IgD-negative memory B cell (primary cell): ENCODE data around the gene RIOX2. TPM values are rescaled to one million over a fixed set of nuclear protein-coding genes. Genes with fewer than 3 reads are reported as not detected.

Experiments
- H3K27ac Mint-ChIP-seq, 3 donors: one replicate each; pipeline ENCODE4 v1.8.0; 2020 to 2022; ENCODE audit warnings: mild to moderate bottlenecking in 3 of 3, mixed read lengths in 3 of 3, moderate library complexity in 1 of 3
- H3K27me3 Mint-ChIP-seq: one replicate; pipeline ENCODE4 v1.8.0; 2021; ENCODE audit warnings: mixed read lengths
- H3K36me3 Mint-ChIP-seq: one replicate; pipeline ENCODE4 v1.8.0; 2020; ENCODE audit warnings: mild to moderate bottlenecking, mixed read lengths
- H3K4me1 Mint-ChIP-seq, 3 donors: one replicate each; pipeline ENCODE4 v1.8.0; 2020 to 2022; ENCODE audit warnings: mixed read lengths in 3 of 3, mild to moderate bottlenecking in 1 of 3
- H3K4me3 Mint-ChIP-seq, 4 donors: one replicate each; pipeline ENCODE4 v1.8.0; 2020 to 2022; ENCODE audit warnings: mild to moderate bottlenecking in 4 of 4, mixed read lengths in 4 of 4, moderate library complexity in 3 of 4
- H3K9me3 Mint-ChIP-seq, 3 donors: one replicate each; pipeline ENCODE4 v1.8.0; 2020 to 2021; ENCODE audit warnings: mixed read lengths in 3 of 3, mild to moderate bottlenecking in 1 of 3
- polyA plus RNA-seq: library from polyadenylated mRNA; unstranded; fragments of 300-500 nt; fragmentation: Illumina TruSeq; gene quantifications from one replicate; pipeline ENCODE4 v1.2.3, GENCODE V29; 2021

The RIOX2 gene
- polyA plus RNA-seq, 1 donor from 2014 or later: 28.8 TPM

DNA sequence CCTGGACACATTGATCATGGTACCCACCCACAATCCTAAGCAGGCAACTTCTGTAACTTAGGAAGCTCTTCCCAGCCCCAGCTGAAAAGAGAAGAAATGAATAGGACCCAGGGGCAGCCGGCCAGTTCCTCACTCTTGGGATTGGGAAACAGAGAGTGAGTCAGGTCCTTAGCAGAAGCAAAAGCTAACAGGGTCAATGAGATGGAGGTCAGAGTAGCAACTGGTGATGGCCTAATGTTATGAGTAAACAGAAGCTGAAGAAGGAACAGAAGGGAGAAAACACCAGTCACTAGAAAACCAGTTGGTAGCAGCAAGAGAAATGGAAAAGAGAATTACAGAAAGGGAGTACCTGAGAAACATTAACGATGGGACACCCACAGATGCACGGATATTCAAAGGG lies 20.0 kb downstream of the RIOX2 start:
- peaks cover 22% of the 10 kb centered on the region for H3K36me3 Mint-ChIP-seq
- H3K27ac Mint-ChIP-seq: no peak overlapping the region
- no peaks in the 10 kb centered on the region for H3K9me3 Mint-ChIP-seq
- no peak overlapping the region for H3K4me3 Mint-ChIP-seq
- peaks cover 2 to 10% (median 6%) of the 10 kb centered on the region in 3 donors for H3K4me1 Mint-ChIP-seq
- no peaks in the 10 kb centered on the region for H3K27me3 Mint-ChIP-seq

DNA sequence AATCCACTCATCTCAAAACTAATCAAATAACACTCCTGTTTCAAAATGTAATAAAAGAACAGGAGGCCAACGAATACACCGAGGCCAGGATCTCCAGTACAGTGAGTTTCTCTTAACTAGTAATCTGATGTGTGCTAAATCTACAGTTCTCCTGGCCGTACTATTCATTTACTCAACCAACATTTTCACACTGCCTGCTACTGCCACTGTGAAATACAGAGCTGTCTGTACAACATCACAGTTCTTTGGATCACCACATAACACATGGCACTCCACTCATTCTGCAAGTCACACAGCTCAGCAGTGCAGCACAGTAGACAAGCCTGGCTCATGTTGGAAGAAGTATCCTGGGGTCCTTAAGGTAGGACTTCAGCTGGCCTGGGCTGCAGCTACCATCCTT lies 21.9 kb downstream of the RIOX2 start:
- peaks cover 2 to 7% (median 4%) of the 10 kb centered on the region in 3 donors for H3K4me1 Mint-ChIP-seq
- no peaks in the 10 kb centered on the region for H3K27me3 Mint-ChIP-seq
- no peak overlapping the region for H3K4me3 Mint-ChIP-seq
- H3K9me3 Mint-ChIP-seq: no peaks in the 10 kb centered on the region
- no peak overlapping the region for H3K27ac Mint-ChIP-seq
- peaks cover 31% of the 10 kb centered on the region for H3K36me3 Mint-ChIP-seq

DNA sequence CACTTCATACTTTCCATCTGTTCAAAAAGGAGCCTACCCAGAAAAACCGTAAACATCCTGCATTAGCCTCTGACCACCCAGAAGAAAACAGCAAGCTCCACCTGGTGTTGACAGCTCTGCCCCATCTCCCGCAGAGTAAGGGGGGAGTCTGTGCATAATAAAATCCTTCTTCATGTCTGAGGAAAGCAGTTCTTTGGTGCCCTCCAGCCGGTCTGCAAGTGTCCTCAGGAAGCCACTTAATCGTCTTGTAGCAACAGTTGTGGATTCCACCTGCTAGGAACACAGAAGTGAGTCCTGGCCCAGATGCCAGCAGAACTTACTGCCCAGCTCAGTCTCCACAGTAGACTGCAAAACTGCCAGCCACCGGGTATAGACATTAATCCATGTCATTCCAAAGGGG lies 22.5 kb downstream of the RIOX2 start:
- Mint-ChIP-seq H3K4me1 (peaks cover 0 to 5% (median 0%) of the 10 kb centered on the region in 3 donors), H3K9me3 (no peaks in the 10 kb centered on the region), H3K36me3 (peaks cover 29% of the 10 kb centered on the region), H3K27ac (no peak overlapping the region), H3K4me3 (no peak overlapping the region), H3K27me3 (no peaks in the 10 kb centered on the region)

DNA sequence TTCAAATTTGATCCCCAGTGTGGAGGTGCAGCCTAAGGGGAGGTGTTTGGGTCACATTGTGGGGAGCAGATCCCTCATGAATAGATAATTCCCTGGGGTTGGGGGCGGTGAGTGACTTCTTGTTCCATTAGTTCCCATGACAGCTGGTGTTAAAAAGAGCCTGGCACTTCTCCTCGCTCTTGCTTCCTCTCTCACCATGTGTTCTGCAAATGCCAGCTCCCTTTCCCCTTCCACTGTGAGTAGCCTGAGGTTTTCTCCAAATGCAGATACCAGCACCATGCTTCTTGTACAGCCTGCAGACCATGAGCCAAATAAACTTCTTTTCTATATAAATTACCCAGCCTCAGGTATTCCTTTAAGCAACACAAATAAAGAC lies 23.1 kb downstream of the RIOX2 start:
- Mint-ChIP-seq H3K36me3 (peaks cover 29% of the 10 kb centered on the region), H3K4me3 (no peak overlapping the region), H3K9me3 (no peaks in the 10 kb centered on the region), H3K27ac (peak overlapping the region in 1 of 3 donors; percentile 34), H3K27me3 (no peaks in the 10 kb centered on the region), H3K4me1 (no peaks in the 10 kb centered on the region)

DNA sequence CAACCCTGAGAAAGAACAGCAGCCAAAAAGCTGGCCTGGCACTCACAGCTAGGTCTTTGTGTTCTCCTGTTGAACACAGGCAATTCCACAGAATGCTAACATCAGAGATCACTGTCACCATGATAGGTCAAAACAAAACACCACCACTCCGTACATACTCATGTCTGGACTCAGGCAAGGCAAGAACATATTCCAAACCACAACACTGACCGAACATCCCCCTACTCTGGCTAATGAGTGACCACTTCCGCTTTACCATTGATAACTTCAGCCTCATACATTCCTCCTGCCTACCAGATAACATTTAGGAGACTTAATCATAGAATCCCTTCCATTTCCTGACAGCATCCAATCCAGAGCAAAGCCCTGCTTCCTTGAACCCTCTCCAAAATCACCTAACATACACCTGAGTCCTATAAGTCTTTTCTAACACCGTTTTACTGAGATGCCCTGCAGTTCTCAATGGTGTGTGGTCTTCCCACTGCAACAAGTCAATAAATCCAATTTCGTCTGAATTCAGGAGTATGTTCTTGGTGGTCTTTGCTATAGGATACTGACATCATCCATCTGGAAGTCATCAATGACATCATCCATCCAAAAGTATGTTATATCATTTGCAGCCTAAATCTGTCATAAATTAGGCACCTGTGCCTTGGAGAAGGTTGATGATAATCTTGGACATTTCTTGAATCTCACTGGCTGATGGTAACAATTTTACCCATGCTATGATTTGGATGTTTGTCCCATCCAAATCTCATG lies 23.7 kb downstream of the RIOX2 start:
- Mint-ChIP-seq H3K4me1 (no peaks in the 10 kb centered on the region), H3K36me3 (peaks cover 29% of the 10 kb centered on the region), H3K4me3 (no peak overlapping the region), H3K27ac (no peak overlapping the region), H3K9me3 (no peaks in the 10 kb centered on the region), H3K27me3 (no peaks in the 10 kb centered on the region)

DNA sequence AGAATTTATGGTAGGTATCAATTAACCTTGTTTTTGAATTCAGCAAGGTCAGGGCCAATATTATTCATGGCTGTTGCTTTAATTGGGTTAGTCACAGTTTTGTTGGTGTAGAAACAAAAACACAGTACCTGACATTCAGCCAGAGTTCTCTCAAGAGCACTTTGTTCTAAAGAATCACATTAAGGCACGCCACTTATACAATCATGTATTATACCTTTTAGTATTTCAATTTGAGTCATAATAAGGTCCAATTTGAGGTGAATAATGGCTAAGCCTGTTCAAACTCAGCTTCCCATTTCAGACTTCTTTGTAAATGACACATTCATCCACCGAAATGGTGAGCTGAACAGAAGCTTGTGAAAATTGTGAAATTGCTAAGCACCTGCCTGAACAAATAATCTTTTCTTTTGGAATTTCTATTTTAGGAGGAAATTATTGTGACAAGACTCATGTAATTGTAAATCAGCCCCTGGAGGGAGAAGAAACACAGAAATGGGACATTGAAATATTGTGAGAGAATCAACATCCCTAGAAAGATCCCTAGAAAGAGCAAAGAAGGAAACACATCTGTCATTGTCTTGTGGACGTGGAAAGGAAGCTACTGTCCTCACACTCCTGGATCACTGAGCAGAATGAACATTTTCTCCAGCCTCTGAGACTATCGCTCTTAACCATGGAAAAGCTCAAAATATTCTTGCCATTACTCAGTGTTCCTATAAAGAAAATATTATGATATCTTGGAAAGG lies 29.3 kb downstream of the RIOX2 start:
- Mint-ChIP-seq H3K27ac (peak overlapping the region in 1 of 3 donors; percentile 42), H3K27me3 (no peaks in the 10 kb centered on the region), H3K4me3 (no peak overlapping the region), H3K36me3 (peaks cover 11% of the 10 kb centered on the region), H3K4me1 (no peaks in the 10 kb centered on the region), H3K9me3 (no peaks in the 10 kb centered on the region)

DNA sequence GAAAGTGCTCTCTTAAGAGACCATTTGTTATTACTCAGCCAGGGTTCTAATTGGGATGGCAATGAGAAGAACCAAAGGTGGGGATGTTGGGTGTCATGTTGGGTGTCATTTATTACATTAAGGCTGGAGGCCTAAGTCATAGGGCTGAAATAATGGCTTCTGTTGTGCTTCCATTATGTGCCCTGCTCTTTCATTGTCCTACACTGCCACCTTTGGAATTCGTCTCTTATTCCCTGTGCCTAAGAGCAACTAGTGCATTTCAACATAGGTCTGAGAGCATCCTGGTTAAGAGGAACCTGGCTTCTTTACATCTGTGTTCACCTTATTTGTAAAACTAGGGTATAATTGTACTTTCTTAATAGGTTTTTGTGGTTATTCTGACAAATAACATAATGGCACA lies 32.2 kb downstream of the RIOX2 start:
- no peaks in the 10 kb centered on the region for H3K9me3 Mint-ChIP-seq
- peaks cover 5% of the 10 kb centered on the region for H3K36me3 Mint-ChIP-seq
- H3K4me1 Mint-ChIP-seq: no peaks in the 10 kb centered on the region
- H3K4me3 Mint-ChIP-seq: no peak overlapping the region
- no peaks in the 10 kb centered on the region for H3K27me3 Mint-ChIP-seq
- H3K27ac Mint-ChIP-seq: no peak overlapping the region

DNA sequence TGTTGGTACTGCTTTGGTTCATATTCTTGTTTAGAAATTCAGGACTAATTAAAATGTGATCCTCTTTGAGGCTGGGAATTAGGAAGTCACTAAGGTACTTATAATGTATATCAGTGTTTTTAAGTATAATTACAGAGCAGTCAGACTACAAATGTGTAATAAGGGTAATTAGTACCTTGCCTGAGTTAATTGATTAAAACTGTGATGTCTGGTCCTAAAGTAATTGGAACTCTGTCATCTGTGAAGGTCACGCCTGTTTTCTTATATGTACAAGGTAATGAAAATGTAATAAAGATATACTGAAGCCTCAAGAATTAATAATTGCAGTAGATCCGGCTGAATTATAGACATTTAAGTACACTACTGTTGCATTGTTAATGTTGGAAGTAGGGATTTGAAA lies 32.8 kb downstream of the RIOX2 start:
- Mint-ChIP-seq H3K9me3 (no peaks in the 10 kb centered on the region), H3K4me1 (no peaks in the 10 kb centered on the region), H3K27me3 (no peaks in the 10 kb centered on the region), H3K36me3 (peaks cover 5% of the 10 kb centered on the region), H3K27ac (no peak overlapping the region), H3K4me3 (no peak overlapping the region)

DNA sequence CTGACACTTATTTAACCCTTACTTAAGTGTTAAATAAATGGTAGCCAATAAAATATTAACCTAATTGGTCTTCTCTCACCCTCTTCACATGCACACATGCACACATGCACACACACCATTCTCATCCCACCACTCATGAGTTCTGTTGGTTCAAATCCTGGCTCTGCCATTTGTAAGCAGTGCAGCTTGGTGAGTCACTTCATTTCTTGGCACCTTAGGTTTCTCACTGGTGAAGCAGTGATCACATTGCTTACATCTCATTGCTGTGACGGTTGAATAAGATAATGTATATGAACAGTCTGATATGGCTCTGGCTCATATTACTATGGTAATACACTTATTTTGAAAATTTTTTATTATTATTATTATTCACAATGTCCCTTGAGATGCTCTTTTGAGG lies 33.8 kb downstream of the RIOX2 start:
- H3K27ac Mint-ChIP-seq: peak overlapping the region in 1 of 3 donors; percentile 44
- H3K9me3 Mint-ChIP-seq: no peaks in the 10 kb centered on the region
- H3K36me3 Mint-ChIP-seq: peaks cover 5% of the 10 kb centered on the region
- H3K4me1 Mint-ChIP-seq: no peaks in the 10 kb centered on the region
- no peak overlapping the region for H3K4me3 Mint-ChIP-seq
- no peaks in the 10 kb centered on the region for H3K27me3 Mint-ChIP-seq

DNA sequence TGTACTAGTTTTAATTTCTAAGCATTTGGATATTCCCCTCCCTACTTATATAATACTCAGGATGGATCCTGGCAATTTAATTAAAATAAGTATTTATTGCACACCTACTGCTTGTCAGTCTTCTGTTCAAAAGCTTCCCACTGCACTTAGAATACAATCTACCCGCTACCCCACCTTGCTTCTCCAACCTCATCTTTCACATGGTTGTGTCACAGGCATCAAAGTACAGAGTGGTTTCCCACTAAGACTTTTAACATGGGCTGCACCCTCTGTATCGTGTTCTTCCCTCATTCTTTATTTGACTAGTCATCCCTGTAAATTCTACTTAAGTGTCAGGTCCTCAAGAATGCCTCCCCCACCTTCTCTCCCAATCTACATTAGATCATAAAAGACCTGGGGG lies 35.0 kb downstream of the RIOX2 start:
- H3K4me3 Mint-ChIP-seq: no peak overlapping the region
- H3K9me3 Mint-ChIP-seq: no peaks in the 10 kb centered on the region
- peak overlapping the region in 2 of 3 donors; percentile 2 to 17 for H3K27ac Mint-ChIP-seq
- no peaks in the 10 kb centered on the region for H3K4me1 Mint-ChIP-seq
- H3K36me3 Mint-ChIP-seq: peaks cover 3% of the 10 kb centered on the region
- no peaks in the 10 kb centered on the region for H3K27me3 Mint-ChIP-seq

DNA sequence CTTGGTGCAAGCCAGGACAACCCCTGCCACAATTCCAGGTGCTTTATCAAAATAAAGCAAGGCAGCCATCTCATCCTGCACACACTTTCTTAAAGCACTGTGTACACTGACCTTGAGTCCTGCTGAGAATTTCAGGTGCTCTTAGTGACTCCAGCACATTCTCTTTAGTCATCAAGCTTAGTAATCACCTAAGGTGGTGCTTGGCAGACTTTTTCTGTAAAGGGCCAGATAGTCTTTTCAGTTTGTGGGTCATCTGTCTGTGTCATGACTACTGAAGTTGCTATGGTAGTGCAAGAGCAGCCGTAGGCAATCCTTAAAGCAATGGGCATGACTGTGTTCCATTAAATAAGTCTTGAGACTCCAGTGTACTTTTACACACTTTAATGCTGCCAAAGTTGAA lies 36.4 kb downstream of the RIOX2 start:
- Mint-ChIP-seq H3K27me3 (no peaks in the 10 kb centered on the region), H3K9me3 (no peaks in the 10 kb centered on the region), H3K4me3 (no peak overlapping the region), H3K36me3 (peaks cover 3% of the 10 kb centered on the region), H3K27ac (no peak overlapping the region), H3K4me1 (no peaks in the 10 kb centered on the region)

DNA sequence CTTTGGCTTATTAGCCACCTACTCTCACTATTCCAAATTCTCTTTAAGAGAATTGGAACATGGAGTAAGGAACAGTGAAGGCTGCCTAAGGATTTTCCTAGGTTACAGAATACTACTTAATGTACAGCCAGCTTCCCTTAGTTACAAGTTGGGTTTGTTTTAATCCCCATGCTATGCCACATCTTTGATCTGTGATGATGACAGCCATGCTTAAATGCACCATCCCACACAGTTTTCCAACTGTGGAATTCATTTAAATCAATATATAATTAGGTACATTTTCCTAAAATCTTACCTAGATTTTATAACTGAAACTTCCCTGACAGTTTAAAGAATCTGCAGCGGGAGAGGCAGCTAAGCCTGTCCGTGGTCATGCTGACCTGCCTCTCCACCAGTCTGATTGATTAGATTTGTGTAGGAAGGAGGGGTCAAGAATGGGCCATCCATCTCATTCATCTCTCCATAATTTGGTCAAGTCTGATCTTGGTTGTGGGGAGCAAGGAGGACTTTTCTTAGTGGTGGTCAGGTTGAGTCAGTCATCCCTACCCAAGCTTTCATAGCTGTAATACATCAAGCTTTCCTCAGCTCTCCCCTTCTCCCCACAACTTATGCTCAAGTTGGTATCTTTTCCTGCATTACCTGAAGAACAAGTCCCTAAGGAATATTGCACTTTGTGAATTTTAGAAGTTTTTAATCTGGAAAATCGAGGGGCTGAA lies 37.1 kb downstream of the RIOX2 start:
- H3K9me3 Mint-ChIP-seq: no peaks in the 10 kb centered on the region
- H3K4me1 Mint-ChIP-seq: no peaks in the 10 kb centered on the region
- no peak overlapping the region for H3K27ac Mint-ChIP-seq
- H3K4me3 Mint-ChIP-seq: no peak overlapping the region
- peaks cover 5% of the 10 kb centered on the region for H3K36me3 Mint-ChIP-seq
- no peaks in the 10 kb centered on the region for H3K27me3 Mint-ChIP-seq

DNA sequence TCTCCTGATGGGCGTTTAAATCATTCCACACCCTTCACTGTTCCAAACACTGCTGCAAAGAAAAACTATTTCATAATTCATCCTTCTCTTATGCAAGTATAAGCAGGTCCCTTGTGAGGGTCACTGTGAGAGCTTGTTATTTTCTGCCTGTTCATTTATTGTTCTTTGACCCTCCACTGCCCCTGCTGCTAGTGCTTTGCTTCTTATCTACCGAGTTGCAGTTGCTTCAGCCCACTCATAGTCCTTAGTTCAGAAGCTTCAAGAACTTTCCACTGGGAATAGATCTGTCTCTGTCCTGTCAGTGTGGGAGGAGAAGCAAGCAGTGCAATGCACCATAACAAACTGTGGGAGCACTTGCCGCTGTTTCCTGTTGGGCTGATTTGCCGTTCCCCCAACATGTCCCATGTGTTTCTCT lies 39.8 kb downstream of the RIOX2 start:
- no peaks in the 10 kb centered on the region for H3K27me3 Mint-ChIP-seq
- no peaks in the 10 kb centered on the region for H3K4me1 Mint-ChIP-seq
- H3K9me3 Mint-ChIP-seq: no peaks in the 10 kb centered on the region
- H3K27ac Mint-ChIP-seq: no peak overlapping the region
- H3K36me3 Mint-ChIP-seq: peaks cover 5% of the 10 kb centered on the region
- H3K4me3 Mint-ChIP-seq: no peak overlapping the region

DNA sequence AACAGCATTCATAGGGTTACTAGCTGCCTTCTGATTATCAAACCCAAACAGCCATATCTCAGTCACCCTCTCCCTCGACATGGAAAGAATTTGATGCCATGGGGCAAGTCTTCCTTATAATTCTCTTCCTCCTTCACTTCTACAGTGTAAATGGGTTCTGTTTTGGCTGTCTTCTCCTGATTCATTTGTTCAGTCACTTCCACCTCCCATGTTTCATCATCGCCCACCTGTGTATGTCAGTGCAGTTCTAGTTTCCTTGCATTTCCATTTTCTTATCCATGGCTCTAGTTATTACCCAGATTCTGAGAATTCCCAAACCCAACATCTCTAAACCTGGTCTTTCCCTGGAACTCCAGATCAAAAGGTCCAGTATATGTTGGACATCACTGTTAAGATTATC lies 41.0 kb downstream of the RIOX2 start:
- Mint-ChIP-seq H3K9me3 (no peaks in the 10 kb centered on the region), H3K4me3 (no peak overlapping the region), H3K4me1 (no peaks in the 10 kb centered on the region), H3K27me3 (no peaks in the 10 kb centered on the region), H3K36me3 (peaks cover 4% of the 10 kb centered on the region), H3K27ac (no peak overlapping the region)

DNA sequence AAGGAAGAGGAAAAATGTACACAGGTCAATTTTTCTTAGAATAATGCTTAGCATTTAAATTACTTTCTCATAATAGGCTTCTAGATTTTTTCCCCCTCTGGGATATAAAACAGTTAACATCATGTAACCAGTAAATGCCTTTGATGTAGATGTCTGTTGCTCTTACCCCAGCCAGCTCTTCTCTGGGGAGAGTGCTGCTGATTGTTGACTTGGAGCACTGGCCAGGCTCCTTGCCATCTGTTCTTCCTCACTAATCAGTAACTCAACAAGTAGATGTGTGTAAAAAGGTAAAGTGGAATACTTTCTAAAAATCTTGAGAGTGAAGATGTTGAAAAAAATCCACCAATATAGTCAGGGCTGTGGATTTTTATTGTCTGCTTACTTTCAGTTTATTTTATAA lies 42.2 kb downstream of the RIOX2 start:
- Mint-ChIP-seq H3K4me1 (no peaks in the 10 kb centered on the region), H3K27ac (no peak overlapping the region), H3K36me3 (peaks cover 2% of the 10 kb centered on the region), H3K9me3 (no peaks in the 10 kb centered on the region), H3K4me3 (no peak overlapping the region), H3K27me3 (no peaks in the 10 kb centered on the region)
